CD4-positive, alpha-beta T cell treated with Interleukin-17A for 1 hour (primary cell): ENCODE results near the gene MYO16.
"Not testable (repeated sequence)": the region's sequence is repeated elsewhere in the genome, so short reads cannot be mapped to it uniquely, and the experiment has no call there.

Source experiments
- DNase-seq: peaks from one replicate; pipeline ENCODE4 v3.0.0-alpha.2; 2020

The MYO16 gene

DNA sequence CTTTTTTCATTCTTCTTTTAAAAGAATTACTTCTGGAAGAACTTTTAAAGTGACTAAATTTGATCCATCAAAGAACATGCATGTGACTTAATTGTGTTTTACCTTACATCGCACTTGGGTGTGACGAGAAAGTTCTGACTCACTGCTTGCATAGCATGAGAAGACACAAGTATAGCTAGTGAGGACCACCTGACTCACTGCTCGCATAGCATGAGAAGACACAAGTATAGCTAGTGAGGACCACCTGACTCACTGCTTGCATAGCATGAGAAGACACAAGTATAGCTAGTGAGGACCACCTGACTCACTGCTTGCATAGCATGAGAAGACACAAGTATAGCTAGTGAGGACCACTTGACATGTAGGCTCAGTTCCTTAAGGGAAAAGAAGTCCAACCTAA lies 362.0 kb downstream of the MYO16 start:
- DNase-seq = not testable (repeated sequence)

DNA sequence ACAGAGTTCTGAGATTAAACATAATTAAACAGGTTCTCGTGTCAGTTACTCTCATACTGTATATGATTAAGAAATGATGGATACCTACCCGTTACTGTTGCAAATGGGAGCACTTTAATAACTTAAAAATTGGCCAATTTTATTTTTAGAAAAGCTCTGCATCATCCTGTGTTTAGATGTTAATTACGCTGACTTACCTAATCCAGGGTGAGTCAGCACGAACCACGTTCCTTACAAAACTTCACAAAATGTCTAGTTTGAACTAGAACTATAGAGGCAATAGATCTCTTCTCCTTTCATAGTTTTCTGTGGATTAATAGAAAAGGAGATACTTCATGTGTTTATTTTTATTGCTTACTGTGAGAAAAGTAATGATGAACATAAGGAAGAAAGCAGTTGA lies 363.9 kb downstream of the MYO16 start:
- DNase-seq = no peak

DNA sequence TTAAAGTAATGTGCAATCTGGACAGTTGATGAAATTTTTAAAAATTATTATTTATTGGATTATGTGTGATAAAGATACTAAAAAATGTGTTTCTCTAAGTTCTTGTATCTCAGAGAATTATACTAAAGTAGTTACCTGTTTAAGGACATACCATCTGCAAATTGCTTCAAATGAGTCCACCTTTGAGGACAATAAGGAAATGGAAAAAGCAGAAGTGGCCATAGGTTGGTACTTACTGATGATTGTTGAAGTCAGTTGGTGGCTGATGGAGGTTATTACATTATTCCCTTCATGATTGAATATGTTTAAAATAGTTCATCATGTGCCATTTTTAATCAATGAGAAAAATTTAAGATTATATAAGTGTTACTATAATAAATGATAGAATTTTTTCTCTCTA lies 367.0 kb downstream of the MYO16 start:
- no peak for DNase-seq

DNA sequence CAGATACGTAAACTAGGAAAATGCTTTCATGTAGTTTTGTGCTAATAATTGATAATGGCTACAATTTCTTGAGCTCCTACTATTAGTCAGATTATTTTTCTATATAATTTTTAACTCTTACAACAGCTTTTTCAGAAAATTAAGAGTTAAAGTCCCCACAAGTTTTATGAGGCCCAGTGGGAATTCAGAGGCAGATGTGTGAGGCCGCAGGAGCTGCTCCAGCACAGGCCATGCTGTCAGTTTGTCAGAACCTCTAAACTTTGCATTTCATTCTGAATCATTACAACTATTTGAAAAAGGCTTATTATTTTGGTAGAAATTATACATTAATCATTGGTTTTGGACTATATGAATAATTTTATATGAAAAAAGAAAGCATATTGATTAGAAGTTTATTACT lies 370.8 kb downstream of the MYO16 start:
- no peak for DNase-seq

DNA sequence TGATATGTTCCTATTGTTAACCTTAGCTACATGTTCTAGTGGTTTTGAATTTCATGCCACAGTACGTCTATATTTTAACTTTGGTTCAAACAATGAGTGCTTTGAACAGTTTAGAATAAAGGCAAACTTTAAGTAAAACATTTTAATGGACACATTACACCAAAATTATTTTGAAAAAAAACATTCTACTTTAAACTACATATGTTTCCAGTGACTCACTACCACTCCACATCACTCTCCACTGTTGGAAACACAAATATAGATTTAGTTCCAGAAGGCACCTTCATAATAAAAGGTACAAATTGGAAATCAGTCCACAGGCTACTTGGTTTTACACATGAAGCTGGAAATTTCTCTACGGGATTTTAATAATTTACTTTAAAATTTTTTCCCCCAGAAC lies 373.5 kb downstream of the MYO16 start:
- no peak for DNase-seq

DNA sequence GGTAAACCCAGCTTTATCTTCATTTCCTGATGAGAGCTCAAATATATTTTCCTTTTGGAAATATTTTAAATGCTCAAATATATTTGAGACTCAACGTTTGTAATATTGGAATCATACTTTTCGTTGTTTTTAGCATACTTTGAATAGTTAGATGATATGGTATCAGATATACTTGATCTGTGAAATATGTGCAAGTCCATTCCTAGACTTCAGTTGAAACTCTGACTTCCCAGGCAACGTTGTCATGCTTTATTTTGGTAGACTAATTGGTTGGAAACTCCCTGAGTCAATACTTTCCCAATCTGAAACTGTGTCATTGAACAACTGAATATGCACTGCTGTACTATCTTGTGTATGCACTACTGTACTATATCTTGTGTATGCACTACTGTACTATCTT lies 378.5 kb downstream of the MYO16 start:
- DNase-seq = no peak

DNA sequence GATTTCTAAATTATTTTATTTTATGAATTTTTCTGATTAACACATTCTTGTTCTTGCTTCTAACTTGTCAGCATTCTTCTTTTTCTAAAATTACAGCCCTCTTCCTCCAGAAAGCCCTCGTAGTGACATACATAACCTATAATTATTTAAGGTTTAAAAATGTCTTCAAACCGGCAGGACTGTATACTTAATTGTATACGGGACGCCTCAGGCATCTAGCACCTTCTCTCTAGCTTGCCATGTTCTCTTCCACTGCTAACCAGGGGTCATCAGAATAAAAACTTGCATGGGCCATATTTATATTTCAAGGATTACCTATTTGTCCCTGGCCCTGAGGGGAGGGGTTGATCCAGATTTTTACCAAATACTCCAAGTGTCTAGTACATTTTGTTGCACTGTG lies 380.3 kb downstream of the MYO16 start:
- no peak for DNase-seq

DNA sequence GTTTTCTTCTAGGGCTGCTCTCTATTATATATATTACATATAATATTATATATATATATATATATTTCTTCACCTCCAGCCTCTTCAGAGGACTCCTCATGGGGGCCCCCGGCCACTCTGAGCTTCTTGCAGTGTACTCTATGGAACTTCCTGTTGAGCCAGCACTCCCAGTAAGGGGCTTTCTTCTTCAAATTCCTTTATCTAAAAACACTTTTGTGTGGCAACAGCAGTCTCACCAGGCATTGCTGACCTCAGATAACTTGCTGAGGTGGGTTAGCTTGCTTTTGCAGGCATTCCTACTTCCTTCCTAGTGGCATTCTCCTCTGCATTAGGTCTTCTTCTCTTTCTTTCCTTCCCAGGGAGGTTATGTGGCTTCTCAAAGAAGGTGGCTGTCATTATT lies 381.5 kb downstream of the MYO16 start:
- no peak for DNase-seq

DNA sequence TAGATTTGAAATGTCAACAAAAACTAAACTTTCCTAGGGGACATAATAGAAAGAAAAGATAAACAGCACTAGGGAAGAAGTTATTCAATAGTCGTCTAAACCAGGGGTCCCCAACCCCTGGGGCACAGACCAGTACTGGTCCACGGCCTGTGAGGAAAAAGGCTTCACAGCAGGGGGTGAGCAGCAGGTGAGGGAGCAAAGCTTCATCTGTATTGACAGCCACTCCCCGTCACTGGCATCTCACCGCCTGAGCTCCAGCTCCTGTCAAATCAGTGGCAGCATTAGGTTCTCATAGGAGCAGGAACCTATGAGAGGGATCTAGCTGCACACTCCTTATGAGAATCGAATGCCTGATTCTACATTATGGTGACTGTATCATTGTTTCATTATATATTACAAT lies 382.7 kb downstream of the MYO16 start:
- no peak for DNase-seq

DNA sequence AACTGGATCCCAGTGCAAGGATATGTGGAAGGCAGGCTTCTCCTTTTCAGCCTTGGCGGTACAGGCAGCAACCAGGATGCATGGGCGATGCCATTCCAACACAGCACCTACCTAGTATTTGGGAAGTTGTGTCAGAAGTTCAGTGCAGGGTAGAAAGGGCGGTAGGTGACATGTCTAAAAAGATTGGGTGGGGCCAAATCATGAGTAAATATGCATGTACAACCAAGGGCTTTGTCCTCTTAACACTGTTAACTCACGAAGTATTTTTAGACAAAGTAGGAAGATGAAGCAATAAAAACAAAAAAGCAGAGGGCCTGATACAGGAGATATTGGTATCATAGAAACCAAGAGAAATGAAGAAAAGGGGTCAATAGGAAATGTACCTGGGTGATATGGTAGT lies 392.1 kb downstream of the MYO16 start:
- no peak for DNase-seq

DNA sequence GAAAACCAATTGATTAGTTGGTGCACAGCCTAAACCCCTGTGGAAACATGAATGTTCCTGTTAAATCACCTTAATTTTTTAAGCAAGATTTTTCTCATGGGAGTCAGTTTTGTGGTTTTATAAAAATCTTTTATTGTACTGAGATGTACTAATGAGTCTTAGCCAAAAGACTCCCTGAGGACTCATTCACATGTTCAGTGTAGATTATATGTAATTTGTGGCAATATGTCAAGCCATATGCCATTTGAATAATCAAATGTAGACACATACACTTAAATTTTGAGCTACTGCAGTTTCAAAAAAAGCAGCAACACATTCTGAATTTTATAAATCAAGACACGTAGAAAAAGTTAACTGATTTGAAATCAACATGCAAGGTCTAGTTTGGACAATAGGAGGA lies 395.2 kb downstream of the MYO16 start:
- DNase-seq = no peak

DNA sequence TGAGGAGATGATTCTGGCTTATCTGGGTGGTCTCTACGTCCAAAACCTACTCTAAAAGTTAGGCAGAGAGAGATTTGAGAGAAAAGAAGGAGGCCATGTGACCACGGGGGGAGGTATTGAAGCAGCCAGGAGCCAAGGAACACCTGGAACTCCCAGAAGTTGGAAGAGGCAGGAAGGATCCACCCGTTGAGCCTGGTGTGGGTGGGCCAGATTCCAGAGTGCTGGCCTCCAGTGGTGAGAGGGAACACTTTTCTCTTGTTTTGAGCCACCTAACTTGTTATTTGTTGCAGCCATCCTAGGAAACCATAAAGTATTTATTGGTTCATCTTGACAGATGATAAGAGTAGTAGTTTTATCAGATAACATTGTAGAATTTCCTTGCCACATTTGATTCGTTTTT lies 396.9 kb downstream of the MYO16 start:
- no peak for DNase-seq

DNA sequence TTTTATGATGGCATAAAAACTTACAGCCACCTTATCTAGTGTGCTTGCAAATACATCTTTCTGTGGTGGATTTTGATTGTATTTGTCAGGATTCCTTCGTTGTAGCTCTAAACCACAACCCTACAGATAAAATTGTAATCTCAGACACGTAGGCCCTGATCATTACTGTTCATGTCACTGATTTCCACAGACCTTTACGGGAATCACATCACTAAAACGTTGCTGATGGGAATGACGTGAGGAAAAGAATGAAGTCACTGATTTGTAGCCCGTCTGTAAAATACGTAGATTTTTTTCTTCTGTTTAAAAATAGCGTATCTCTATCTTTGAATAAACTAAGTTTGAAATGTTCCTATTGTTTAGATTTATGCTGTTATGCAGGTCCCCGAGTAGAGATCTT lies 399.2 kb downstream of the MYO16 start:
- no peak for DNase-seq

DNA sequence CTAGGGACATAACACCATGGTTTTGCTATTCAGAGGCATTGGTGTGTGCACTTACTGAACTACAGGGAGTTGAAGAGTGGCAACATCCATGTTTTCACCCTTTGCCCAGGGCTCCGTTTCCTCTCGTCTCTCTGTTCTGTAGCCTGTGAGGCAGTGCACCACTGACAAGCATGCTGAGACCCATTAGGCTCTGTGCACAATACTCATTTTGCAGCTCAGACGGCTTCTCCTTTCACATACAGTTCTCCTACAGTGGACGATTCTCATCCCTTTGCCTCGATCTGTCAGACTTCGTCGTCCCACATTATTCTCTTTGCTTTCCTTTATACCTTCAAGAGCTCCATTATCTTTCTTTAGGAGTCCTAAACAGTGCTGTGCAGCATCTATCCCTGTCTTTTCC lies 403.7 kb downstream of the MYO16 start:
- DNase-seq = no peak

DNA sequence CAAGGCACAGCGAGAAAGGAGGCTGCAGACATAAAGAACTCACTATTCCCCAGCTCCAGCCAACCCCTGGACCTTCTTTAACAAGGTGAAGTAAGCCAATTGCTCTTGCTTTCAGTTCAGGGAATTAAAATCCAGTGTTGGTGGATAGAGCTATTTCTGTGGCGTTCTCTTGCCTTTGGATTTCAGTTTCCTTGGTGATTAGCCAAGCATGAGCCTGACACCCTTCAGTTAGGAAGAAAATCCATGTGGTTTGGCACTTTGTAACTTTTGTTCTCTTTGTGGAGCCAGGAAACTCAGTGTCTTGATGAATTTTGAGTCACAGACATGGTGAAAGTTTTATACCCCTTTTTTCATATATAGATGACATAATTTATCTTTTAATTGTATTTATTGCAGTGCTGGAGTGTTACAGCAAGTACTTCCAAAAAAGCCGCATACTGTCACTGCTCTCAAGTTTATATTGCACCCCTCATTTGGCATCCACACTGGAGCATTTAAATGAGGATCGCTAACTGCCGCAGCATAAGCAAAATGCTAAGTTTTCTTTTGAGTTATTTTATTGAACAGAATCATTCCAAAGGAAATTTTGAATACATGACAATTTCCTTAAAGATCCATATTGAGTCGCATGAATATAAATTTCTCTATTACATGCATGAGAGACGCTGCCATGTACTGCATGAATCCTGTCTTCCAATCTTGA lies 406.8 kb downstream of the MYO16 start:
- no peak for DNase-seq

DNA sequence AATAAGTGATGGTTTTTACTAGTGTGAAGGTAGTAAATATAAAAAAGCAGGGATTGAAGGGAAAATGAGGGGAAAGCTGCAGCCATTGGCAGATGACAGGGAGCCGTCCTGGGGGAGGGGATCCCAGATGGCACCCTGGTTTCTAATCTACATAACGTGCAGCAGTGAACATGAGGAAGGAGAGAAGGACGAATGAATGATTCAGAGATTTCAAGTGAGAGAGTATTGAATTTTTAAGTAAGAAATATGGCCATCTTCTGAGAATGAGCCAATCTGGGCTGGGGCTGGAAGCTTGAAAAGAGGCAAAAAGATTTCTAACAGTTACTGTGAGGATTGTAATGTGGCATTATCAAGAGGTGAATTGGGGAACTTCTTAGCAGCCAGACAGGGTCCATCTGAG lies 414.2 kb downstream of the MYO16 start:
- DNase-seq = no peak

DNA sequence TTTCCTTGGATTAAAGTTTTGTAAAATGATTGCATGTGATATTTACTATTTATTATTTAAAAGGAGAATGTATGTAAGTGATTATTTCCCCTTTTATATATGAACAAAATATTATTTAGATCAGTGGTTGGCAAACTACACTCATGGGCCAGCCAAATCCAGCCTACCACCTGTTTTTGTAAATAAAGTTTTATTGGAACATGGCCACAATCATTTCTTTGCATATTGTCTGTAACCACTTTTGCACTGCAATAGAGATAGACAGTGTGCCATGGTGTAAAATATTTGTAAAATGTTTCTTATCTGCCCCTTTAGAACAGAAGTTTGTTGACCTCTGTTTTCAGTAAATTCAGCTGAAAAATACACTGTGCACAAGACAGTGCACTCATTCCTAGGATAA lies 426.4 kb downstream of the MYO16 start:
- no peak for DNase-seq

DNA sequence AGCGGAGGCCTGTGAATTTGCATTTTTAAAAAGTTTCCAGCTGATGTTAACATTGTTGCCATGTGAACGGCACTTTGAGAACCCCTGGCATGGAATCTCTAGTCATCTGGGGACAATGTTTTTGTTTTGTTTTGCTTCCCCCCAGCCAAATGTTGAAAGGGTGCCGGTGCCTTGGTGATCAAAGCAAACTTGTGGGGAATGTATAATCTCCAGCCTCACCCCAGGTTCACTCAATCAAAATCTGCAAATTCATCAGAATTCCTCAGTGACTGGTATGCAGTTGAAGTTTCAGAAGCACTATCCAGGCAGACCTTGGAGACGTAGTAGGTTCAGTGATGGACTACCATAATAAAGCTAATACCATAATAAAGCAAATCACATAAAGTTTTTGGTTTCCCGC lies 428.7 kb downstream of the MYO16 start:
- DNase-seq = no peak

DNA sequence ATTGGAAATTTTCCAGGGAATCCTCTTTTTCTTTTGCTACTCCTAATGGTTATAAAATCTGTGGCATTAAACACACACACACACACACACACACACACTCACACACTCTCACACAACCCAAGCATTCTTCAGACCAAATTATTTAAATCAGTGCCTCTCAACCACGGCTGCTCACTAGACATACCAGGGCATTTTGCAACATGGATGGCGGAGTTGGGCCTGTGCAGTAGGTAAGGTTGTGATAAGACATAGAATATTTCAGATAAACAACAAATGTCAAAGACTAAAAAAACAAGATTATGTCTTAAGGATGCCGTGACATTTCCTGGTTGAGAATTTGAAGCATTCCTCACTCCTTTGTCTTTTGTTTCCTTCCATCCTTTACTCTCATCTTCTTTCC lies 443.1 kb downstream of the MYO16 start:
- no peak for DNase-seq

DNA sequence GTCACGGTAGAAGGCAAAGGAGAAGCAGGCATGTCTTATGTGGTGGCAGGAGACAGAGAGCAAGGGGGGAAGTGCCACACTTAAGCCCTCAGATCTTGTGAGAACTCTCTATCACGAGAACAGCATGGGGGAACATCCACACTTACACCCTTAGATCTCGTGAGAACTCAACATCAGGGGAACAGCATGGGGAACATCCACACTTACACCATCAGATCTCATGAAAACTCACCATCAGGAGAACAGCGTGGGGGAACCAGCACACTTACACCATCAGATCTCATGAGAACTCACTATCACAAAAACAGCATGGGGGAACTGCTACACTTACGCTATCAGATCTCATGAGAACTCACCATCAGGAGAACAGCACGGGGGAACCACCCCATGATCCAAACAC lies 445.0 kb downstream of the MYO16 start:
- DNase-seq = no peak

DNA sequence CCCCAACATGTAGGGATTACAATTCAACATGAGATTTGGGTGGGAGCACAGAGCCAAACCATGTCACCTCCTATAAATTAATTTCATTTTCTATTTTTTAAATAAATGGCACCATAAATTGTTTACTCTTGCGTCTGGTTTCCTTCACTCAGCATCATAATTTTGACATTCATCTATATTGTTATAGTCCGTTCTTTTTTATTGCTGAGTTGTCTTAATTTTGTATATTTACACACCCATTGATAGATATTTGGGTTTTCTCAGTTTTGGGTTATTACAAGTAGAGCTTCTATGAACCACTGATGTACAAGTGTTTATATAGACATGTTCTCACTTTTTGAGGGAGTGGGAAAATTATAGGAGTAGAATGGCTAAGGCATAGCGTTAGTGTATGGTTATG lies 445.4 kb downstream of the MYO16 start:
- no peak for DNase-seq

DNA sequence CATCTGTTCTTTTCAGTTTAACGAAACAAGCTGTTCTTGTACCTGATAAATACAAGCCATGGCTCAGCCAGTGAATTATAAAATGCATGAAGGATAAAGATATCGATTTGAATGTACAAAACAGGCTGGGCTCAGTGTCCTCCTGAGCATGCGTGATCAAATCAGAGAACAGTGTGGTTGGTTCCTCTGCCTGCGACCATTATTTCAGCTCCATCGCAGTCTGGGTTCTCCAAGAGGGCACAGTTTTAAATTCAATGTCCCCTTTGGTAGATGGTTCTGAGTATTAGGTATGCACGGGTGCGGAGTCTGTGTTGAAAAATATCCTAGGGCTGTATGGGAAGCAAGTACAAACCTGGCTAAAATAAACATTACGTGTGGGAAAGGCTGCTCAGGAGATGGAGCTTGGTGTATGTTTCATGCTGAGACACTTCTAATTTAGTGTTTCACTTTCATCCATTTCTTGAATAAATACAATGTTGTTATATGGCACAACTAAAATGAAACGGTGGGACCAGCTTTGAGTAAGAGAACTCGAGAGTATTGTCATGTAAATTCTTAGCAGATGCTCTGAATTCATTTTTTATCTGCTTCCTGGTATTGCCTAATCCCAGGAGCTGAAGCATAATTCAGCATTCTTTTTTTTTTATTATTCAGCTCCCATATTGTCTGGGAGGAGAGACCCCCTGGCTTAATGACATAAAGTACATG lies 458.7 kb downstream of the MYO16 start:
- no peak for DNase-seq

DNA sequence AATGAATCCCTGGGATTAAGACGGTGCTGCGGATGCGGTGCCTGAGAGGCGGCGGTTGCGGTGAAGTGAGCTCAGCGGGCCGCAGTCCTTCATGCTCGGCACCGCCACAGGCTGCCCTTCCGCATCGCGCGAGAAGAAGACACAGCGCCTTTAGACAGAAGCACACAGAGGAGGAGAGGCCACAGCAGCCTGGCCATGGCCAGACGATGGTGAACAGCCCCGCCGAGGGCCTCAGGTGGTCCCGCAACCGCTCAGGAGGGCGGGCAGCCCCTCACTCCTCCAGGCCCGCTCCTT lies 459.2 kb downstream of the MYO16 start:
- DNase-seq = no peak

DNA sequence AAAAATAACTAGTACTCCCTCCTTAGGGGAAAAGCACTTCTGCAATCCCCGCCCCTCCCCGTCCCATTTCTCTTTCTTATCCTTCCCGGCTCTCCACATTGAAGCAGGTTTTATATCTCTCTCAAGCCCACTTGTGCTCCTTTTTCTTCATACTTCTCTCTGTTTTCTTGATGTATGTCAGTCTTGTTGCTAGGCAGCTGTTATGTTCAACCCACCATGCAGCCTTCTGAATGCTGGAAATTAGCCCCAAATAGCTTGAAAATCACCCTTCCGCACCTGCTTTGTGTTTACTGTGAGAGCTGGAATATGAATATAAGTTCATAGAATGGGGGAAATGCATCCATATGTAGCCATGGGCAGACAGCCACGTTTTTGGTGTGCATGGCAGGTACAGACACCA lies 461.4 kb downstream of the MYO16 start:
- DNase-seq = no peak

DNA sequence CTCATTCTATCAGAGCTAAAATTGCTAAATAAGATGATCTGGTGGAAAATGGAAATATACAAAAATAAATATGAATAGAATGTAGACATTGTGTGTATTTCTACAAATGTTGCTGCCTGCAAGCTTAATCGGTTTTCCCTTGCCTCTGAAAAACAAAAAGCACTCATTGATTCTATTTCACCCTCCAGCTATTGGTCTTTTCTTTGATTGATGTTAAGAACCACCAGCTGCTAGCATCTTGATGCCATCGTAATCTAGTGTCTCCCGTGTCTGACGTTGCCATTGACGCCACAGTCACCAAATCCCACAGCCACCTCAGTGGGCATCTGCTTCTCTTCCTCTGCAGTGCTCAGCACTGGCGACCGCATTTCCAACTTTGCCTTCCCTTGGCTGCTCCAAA lies 461.8 kb downstream of the MYO16 start:
- no peak for DNase-seq
